Activated naive CD8-positive, alpha-beta T cell treated with anti-CD3 and anti-CD28 coated beads, Interleukin-2, amount 50 U/mL, for 16 hours (primary cell): ENCODE measurements around the gene TMEM120B.

Experiments used
- DNase-seq: peaks from one replicate; pipeline ENCODE4 v3.0.0-alpha.2; 2020; ENCODE audit warnings: low read depth, low spot score

TMEM120B gene

DNA sequence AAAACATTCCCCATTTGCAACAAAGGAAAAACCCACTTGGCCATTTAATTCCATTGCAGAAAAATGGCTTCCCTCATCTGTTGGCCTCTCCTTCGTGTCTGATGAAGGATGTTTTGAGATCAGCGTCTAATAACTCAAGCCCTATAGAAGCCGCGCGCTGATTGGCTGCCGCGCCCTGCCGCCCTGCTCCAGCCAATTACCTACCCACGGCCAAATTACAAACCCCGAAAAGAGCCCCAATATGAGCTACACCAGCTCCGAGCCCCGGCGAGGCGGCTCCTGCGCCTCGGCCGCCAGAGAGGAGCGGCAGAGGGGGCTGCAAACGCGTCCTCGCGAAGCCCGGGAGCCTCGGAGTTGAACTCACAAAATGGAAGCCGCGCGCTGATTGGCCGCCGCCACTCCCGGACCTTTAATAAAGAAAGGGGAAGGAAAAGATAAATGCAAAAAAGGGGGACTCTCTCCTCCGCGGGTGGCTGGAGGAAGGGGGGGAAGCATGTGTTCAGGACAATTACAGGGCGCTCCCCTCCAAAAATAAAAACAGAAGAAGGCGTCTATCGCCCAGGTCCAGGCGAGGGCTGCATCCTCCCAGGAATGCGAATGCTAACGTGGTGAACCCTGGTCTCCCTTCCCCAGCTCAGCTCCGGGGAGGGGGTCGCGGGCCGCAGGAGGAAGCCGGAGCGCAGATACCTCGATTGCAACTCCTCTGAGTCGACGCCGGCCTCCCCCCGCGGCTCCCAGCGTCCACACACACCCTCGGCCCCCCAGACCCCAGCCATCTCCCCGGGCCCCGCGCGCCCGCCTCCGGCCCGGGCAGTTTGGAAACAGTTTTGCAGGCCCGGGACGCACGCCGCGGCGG, 90.5 kb downstream of the TMEM120B start:
- peak; percentile 68 for DNase-seq

DNA sequence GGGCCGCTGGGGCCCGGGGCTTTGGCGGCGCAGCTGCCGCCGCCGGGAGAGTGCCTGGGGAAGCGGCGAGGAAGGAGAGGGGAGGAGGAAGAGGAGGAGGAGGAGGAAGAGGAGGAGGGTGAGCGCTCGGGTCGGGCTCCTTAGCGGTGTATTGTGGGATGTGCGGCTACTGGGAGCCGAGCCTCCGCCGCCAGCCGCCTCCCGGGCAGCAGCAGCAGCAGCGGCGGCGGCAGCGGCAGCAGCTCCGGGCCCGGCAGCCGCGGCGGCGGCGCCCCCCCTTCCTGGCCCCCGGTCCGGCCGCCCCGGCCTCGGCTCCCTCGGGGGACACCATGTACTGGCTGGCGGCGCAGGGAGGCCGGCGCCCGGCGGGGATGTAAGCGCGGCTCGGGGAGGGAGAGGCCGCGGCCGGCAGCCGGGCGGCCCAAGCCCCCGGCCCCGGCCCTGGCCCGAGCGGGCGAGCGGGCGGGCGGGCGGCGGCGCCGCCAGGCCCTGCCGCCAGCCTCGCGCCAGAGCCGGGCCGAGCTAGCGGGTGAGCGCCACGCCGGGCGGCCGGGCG, 91.4 kb downstream of the TMEM120B start, which contains the start of gene SETD1B:
Gene SETD1B, plus strand, starts transcription at position 149 of the 556 bp plus-strand sequence. CDS start 729 bp downstream, outside the sequence.
- DNase-seq = no peak

DNA sequence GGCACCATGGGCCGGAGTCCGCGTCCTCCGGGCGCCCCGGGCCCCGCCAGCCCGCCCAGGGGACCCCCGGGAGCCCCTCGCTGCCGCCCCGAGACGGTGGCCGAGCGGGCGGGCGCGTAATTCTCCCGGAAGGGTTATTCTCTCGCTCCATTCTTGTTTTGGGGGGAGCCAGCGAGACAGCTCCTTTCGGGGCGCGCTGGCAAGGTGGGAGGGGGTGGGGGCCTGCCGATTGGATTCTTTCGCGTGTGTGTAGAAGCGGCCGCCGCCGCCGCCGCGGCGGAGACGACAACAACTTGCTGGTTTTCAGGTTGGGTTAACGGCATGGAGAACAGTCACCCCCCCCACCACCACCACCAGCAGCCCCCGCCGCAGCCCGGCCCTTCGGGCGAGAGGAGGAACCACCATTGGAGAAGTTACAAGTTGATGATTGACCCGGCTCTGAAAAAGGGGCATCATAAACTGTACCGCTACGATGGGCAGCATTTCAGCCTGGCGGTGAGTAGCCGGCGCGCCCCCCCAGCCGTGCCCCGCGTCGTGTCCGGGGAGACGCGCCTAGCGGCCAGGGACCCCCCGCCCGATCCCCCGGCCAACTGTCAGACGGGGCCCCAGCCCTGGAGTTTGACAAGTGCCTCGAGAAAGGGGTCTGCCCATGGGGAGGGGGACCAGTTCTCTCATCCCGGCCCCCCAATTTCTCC, 92.0 kb downstream of the TMEM120B start:
- DNase-seq = peak; percentile 38

DNA sequence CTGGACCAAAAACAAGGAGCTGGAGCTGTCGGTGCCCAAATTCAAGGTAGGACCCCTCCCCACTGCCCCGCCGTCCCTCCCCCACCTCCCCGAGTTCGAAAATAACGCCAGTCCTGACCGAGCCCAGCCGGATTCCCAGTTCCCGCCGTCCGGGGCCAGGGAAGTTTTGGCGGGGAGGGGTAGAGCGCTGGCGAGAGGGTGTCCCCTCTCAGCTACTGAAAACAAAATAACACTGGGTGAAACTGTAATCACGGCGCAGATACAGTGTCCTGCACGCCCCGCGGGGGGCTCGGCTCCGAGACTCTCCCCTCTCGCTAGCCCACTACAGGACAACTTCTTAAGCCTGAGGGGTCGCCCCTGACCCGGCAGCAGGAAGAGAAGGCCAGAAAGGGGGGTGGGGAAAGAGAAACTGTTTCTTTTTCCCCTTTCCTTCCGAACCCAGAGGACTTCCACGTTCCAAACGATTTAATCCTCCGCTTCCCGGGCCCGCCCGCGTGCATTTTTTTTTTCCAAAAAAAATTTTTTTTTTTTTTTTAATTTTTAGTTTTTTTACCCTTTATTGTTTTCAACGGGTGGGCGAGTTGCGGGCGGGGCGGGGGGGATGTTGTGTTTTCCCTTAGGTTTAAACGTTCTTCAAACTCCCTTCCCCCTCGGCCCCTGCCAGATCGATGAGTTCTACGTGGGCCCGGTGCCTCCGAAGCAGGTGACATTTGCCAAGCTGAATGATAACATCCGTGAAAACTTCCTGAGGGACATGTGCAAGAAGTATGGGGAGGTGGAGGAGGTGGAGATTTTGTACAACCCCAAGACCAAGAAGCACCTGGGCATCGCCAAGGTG, 92.8 kb downstream of the TMEM120B start:
- no peak for DNase-seq

DNA sequence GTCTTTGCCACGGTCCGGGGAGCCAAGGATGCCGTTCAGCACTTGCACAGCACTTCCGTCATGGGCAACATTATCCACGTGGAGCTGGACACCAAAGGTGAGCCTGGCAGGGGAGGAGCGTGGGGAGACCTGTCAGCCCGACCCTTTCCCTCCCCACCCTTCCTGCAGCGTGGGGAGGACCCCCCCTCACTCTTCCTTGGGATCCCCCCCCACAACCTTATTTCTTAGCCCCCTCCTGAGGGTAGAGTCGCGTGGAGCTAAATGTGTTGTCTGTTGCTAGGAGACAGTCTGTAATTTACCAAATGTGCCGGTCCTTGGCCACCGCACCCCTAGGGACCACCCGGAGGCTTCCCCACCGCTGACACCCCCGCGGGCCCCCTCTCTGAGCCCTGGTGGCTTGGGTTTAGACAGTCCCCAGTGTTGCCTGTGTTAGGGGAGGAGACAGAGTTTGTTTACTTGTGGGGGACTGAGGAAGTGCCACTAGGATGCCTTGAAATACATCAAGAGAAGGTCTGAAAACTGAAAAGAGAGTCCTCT, 93.5 kb downstream of the TMEM120B start:
- DNase-seq = no peak

DNA sequence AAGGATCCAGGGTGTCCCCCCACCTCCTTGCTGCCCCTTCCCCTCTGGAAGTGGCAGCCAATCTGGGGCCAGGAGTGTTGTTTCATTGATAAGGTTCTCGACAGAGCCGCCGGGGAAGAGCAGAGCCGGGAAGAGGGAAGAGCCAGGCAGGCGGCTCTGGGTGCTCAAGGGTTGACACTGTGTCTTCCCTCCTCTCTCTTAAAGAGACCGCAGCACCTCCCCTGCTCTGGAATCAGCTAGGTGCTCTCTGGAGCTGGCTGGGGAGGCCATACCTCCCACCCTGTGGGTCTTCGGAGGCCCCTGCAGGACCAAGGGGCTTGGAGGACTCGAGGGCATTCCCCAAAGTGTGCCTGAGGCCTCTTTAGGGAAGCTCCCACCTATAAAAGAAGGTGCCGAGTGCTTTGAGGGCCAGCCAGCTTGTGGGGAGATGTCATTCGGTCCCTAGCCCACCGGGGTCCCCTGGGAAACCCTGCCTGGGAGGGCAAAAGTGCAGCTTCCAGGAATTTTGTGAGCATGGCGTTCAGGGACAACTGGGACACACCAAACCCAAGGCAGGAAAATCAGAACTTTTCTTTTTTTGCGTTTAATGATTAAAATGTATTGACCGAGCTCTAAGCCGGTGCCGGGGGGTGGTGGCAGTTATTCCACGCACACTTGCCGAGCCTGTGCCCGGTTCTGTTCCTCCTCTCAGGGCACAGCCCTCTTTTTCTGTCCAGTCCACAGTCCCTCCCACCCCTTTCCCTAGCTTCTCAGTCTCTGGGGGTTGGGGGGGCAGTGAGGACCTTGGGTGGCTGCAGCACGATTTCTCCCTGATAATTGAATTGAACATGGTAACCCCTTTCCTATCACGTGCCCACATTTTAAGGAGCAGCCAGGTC, 94.2 kb downstream of the TMEM120B start:
- DNase-seq = no peak

DNA sequence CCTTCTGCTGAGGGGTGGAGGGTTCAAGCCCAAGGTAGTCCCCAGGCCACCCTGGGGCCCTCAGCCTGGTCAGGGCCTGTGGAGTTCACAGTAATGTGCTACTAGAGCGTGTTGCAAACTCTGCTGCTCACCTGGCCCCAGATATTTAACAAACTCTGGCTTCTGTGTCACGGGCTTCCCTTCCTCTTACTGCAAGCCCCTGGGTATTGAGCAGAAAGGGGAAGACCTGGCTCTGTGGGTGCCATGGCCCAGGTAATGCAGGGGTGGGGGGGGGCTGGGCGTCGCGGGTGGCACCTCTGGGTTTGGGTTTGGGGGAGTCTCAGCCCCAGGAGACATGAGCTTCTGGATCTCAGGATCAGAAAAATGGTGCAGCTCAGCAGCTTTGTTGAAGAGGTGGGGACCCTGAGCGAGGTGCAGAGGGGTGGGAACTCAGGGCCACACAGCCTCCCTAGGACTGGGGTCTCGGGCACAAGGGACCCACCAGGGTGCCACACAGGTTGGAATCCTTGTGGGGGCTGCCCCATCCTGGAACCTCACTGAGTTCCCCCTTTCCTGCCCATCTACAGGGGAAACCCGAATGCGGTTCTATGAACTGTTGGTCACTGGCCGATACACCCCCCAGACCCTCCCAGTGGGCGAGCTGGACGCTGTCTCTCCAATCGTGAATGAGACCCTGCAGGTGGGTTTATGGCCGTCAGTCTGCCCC, 95.2 kb downstream of the TMEM120B start:
- no peak for DNase-seq

DNA sequence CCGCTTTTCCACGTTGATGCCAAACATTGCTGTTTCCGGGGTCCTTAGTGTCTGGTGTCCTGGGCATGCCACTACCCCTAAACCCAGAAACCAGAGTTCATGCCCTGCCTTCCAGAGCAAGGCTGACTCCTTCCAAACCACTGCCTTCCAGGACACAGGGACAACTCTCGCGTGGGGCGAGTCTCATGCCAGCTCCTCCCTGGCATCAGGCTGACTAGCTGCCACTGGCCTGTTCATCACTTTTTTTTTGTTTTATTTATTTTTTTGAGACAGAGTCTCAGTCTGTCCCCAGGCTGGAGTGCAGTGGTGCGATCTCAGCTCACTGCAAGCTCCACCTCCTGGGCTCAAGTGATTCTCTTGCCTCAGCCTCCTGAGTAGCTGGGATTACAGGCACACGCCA, 96.1 kb downstream of the TMEM120B start:
- no peak for DNase-seq

DNA sequence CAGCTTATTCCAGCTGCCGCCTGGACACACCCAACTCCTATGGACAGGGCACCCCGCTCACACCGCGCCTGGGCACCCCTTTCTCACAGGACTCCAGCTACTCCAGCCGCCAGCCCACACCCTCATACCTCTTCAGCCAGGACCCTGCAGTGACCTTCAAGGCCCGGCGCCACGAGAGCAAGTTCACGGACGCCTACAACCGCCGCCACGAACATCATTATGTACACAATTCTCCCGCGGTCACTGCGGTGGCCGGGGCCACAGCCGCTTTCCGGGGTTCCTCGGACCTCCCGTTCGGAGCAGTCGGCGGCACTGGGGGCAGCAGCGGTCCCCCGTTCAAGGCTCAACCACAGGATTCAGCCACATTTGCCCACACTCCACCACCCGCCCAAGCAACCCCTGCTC, 97.2 kb downstream of the TMEM120B start:
- no peak for DNase-seq

DNA sequence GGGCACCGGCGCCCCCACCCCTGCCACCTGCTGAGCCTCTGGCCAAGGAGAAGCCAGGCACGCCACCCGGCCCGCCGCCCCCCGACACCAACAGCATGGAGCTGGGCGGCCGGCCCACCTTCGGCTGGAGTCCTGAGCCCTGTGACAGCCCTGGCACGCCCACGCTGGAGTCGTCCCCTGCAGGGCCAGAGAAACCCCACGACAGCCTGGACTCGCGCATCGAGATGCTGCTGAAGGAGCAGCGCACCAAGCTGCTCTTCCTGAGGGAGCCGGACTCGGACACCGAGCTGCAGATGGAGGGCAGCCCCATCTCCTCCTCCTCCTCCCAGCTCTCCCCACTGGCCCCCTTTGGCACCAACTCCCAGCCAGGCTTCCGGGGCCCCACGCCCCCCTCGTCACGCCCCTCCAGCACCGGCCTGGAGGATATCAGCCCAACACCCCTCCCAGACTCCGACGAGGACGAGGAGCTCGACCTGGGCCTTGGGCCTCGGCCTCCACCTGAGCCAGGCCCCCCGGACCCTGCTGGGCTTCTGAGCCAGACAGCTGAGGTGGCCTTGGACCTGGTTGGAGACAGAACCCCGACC, 97.8 kb downstream of the TMEM120B start:
- no peak for DNase-seq

DNA sequence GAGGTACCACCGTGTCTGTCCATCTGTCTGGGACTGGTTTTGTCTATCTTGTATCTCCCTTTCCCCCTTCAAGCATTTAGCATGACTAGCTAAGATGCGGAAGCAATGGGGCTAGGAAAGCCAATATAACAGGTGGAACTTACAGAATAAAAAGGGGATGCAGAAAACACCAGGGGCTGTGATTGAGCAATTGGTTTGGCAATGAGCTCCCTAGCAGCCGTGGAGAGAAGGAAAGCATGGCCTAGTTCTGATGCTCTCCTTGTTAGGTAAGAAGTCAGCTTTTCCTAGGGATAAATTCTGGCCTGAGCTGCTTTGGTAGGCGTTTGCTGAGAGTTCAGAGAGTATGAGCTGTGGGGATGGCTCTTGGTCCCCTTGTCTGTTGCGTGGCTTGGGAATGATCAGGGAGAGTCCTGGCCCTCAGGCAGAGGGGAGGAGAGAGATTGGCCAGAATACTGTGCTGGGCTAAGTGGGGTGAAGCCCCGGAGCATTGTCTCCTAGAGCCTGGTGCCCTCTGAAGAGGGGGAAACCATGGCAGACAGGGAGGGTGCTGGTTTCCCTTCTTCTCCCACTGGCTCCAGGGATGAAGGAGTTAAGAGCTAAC, 98.4 kb downstream of the TMEM120B start:
- no peak for DNase-seq

DNA sequence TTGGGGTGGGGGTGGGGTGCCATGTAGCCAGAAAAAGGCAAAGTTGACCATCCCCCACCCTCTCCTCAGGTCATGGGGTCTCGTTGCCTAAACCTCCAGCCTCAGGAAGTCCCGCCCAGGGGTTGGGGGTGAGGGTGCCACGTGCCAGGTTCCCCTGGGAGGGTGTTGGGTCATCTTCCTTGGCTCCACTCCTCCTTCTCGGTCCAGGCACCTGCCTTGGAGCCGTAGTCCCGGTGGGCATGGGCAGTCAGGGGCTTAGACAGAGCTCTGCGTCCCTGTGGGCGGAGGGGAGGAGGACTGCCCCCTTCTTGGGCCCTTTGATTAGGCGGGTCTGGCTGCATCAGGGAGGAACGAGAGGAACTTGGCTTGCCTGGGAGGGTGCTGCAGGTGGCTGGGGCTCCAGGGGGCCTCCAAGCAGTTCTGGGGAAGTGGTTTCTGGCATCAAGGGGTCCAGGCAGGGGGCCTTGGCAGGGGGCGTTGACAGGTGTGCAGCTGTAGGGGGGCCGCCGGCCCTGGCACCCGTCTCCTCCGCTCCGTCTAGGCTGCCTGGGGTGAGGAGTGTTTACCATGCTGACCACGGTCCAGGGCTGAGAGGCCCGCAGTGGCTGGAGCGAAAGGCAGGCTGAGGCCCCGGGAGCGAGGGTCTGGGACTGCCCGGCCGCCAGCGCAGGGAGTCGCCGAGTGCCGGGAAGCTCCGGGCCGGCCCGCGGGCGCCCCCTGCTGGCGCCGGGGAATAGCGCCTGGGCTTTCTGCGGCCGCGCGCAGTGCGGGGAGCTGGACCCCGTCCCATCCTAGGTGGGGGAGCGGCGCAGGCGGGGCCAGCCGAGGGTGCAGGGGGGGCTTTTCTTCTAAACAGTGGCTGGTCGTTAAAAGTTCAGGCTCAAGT, 99.1 kb downstream of the TMEM120B start:
- no peak for DNase-seq

DNA sequence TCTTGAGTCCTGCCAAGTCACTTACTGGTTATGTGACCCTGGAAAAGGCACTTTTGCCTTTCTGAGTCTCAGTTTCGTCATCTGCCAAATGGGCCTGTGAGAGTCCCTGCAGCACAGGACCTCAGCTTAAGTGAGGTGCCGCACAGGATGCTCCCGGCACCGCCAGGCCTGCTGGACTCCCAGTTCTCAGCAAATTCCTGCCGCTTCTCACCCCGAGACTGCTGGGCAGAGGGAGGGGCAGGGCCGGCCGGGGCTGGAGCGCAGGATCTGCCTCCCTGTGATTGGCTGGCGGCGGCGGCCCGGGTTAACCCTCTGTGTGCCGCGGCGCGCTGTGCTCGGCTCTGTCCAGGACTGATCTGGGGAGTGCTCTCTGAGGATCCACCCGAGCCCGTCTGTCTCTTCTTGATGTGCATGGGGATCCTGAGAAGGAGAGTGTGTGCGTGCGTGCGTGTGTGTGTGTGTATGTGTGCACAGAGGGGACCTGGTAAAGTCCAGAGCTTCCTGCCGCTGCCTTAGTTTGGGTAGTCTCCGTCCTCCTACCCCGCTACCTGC, 99.8 kb downstream of the TMEM120B start:
- no peak for DNase-seq

DNA sequence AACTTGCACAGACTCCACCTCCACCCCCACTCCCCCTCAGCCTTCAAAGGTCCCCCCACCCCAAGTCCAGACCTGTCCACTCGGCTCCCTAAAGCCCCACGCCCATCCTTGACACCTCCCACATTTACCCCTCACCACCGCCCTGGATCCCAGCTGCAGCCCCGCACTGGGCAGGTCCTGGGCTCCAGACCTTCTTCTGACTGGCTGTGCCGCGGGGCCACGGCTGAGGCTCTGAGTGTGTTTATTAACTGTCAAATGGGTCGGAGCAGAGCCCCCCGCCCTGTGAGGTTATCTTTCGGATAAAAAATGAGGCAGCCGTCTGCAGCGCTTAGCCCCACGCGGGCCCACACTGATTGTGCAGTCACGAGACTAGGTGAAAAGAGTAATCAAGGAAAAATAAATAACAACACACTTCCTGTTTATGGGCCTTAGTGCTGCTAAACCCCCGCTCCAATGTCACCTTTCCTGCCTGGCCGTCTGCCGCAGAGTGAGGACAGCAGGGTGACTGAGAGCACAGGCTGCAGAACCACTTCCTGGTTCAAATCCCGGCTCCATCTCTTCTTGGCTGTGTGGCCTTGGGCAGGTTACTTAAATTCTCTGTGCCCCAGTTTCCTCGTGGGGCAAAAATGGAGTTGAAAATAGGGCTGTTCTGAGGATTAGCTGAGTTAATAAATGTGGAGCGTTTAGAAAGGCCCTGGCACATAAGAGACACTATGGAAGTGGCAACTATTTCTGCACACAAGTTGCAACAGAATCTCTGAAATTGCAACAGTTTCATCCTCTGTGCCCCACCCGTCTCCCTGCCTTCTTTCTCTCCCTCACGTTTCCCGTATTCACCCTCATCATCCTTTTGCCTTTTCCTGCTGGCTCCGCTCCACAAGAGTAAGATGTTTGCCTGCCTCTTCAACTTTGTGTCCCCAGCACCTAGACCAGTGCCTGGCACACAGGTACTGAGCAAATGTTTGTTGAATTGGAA, 100.7 kb downstream of the TMEM120B start:
- no peak for DNase-seq

DNA sequence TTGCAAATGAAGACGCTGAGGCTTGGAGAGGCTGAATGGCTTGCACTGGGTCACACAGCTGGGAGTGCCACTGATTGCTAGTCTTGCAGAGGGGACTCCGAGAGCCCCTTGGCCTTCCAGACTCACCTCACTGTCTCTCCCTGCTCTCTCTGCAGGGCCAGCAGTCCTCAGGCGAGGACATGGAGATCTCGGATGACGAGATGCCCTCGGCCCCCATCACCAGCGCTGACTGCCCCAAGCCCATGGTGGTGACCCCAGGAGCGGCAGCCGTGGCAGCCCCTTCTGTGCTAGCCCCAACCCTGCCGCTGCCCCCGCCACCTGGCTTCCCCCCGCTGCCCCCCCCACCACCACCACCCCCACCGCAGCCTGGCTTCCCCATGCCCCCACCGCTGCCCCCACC, 101.4 kb downstream of the TMEM120B start:
- no peak for DNase-seq

DNA sequence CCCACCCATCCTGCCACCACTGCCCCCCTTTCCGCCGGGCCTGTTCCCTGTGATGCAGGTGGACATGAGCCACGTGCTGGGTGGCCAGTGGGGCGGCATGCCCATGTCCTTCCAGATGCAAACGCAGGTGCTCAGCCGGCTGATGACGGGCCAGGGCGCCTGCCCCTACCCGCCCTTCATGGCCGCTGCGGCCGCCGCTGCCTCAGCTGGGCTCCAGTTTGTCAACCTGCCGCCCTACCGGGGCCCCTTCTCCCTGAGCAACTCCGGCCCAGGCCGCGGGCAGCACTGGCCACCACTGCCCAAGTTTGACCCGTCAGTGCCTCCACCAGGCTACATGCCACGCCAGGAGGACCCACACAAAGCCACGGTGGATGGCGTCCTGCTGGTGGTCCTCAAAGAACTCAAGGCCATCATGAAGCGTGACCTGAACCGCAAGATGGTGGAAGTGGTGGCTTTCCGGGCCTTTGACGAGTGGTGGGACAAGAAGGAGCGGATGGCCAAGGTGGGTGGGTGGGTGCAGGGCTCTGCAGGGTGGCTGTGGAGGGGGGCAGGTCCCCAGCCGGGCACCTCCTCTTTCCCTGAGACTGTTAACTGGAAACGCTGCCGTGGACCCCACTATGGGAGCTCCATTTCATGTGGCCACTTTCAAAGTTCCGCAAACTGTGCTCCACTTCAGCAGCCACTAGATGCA, 102.0 kb downstream of the TMEM120B start:
- no peak for DNase-seq
